ENCODE measurements around the gene UBE2J1.
"Not testable (repeated sequence)": the region's sequence is repeated elsewhere in the genome, so short reads cannot be mapped to it uniquely, and the experiment has no call there.

UBE2J1 gene

GRCh38 chr6:89315249-89315885, 37.2 kb downstream of the UBE2J1 start, which contains the start of gene GABRR2:
Gene GABRR2, minus strand, starts transcription at chr6:89315299. Its CDS starts 134 bp downstream, at chr6:89315165.
- no peak for DNase-seq

GRCh38 chr6:89314692-89315091, 37.8 kb downstream of the UBE2J1 start:
- DNase-seq, result no peak

GRCh38 chr6:89313006-89313405, 39.5 kb downstream of the UBE2J1 start:
- DNase-seq, result no peak

- no peak for DNase-seq
Observed at GRCh38 chr6:89311853-89312531, 40.5 kb downstream of the UBE2J1 start.

GRCh38 chr6:89311530-89311852, 41.0 kb downstream of the UBE2J1 start:
- no peak for DNase-seq

GRCh38 chr6:89310929-89311328, 41.6 kb downstream of the UBE2J1 start:
- no peak for DNase-seq

- no peak for DNase-seq
Observed at GRCh38 chr6:89308525-89309395, 43.8 kb downstream of the UBE2J1 start.

GRCh38 chr6:89304517-89304916, 48.0 kb downstream of the UBE2J1 start:
- not testable (repeated sequence) for DNase-seq

GRCh38 chr6:89302936-89303335, 49.6 kb downstream of the UBE2J1 start:
- DNase-seq, result no peak

- no peak for DNase-seq
Observed at GRCh38 chr6:89302195-89302770, 50.2 kb downstream of the UBE2J1 start.

GRCh38 chr6:89301586-89302194, 50.8 kb downstream of the UBE2J1 start:
- no peak for DNase-seq

- DNase-seq, result no peak
Observed at GRCh38 chr6:89299466-89299850, 53.1 kb downstream of the UBE2J1 start.

GRCh38 chr6:89298680-89299465, 53.6 kb downstream of the UBE2J1 start:
- DNase-seq, result no peak

- DNase-seq, result peak; percentile 46
Observed at GRCh38 chr6:89297695-89298351, 54.7 kb downstream of the UBE2J1 start.

- DNase-seq, result no peak
Observed at GRCh38 chr6:89295981-89296380, 56.5 kb downstream of the UBE2J1 start.

- DNase-seq, result not testable (repeated sequence)
Observed at GRCh38 chr6:89295116-89295515, 57.4 kb downstream of the UBE2J1 start.

- DNase-seq, result no peak
Observed at GRCh38 chr6:89291256-89291819, 61.2 kb downstream of the UBE2J1 start.

GRCh38 chr6:89290401-89291155, 61.9 kb downstream of the UBE2J1 start:
- no peak for DNase-seq

GRCh38 chr6:89289710-89290109, 62.8 kb downstream of the UBE2J1 start:
- no peak for DNase-seq

- no peak for DNase-seq
Observed at GRCh38 chr6:89287351-89288028, 65.0 kb downstream of the UBE2J1 start.
